Uterus (tissue), 2 donors: Measurements from ENCODE around the gene KCNH8.

ENCODE experiments used
- CTCF ChIP-seq, 4 experiments: fragments of 200-600 bp in 2 of 4; fragments of 450-650 bp in 2 of 4; sonication (generic) in 2 of 4; IDR thresholded peaks; one replicate each; pipeline ENCODE4 v1.5.1; 2016 to 2019; ENCODE audit warnings: antibody characterized with exemption in 4 of 4, mild to moderate bottlenecking in 2 of 4, moderate library complexity in 1 of 4
- POLR2A ChIP-seq, 2 donors: fragments of 450-650 bp; IDR thresholded peaks; one replicate each; pipeline ENCODE4 v1.6.1; 2016; ENCODE audit warnings: antibody characterized with exemption in 2 of 2, mild to moderate bottlenecking in 1 of 2, moderate library complexity in 1 of 2

- no peak for TF ChIP-seq CTCF (IDR thresholded peaks at IDR 0.05)
- TF ChIP-seq POLR2A (IDR thresholded peaks at IDR 0.05) = no peak
Measured at GRCh38 chr3:19522305-19522704, 374.0 kb downstream of the KCNH8 start.
